Measurements from ENCODE around the gene UNC45A. TPM values are rescaled to one million over a fixed set of nuclear protein-coding genes. Genes with fewer than 3 reads are reported as not detected.
A peak's percentile ranks its signal among the peaks of the same experiment; 100 is the strongest.

The UNC45A gene, protein sequence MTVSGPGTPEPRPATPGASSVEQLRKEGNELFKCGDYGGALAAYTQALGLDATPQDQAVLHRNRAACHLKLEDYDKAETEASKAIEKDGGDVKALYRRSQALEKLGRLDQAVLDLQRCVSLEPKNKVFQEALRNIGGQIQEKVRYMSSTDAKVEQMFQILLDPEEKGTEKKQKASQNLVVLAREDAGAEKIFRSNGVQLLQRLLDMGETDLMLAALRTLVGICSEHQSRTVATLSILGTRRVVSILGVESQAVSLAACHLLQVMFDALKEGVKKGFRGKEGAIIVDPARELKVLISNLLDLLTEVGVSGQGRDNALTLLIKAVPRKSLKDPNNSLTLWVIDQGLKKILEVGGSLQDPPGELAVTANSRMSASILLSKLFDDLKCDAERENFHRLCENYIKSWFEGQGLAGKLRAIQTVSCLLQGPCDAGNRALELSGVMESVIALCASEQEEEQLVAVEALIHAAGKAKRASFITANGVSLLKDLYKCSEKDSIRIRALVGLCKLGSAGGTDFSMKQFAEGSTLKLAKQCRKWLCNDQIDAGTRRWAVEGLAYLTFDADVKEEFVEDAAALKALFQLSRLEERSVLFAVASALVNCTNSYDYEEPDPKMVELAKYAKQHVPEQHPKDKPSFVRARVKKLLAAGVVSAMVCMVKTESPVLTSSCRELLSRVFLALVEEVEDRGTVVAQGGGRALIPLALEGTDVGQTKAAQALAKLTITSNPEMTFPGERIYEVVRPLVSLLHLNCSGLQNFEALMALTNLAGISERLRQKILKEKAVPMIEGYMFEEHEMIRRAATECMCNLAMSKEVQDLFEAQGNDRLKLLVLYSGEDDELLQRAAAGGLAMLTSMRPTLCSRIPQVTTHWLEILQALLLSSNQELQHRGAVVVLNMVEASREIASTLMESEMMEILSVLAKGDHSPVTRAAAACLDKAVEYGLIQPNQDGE
- polyA plus RNA-seq (2013, experiment 1 of 2), result 30.4 TPM
- 28.6 TPM for polyA plus RNA-seq (2013, experiment 2 of 2)

DNA sequence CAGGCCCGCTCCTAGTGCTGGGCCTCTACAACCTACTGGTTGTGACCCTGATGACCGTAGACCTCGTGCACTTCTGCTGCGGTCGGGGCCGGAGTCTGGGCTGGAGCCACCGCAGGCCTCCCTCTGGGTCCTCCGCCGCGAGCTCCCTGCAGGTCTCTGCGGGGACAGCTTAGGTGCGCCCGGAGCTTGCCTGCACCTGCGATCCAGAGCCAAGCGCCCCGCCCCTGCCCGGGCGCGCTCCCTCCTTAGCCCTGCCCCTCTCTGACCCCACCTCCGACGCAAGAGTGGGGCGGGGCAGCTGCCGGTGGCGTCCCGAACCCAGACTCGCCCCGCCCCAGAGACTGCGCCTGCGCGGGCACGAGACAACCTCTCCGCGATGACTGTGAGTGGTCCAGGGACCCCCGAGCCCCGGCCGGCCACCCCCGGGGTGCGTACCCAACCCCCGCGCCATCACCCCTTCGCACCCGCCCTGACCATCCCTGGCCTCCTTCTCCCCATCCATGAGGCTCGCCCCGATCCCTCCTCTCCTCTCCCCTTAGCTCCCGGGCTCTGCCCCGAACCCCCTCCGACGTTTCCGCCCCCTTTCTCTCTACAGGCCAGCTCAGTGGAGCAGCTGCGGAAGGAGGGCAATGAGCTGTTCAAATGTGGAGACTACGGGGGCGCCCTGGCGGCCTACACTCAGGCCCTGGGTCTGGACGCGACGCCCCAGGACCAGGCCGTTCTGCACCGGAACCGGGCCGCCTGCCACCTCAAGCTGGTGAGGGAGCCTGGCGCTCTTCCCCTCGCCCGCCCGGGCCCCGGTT lies at the start of gene UNC45A:
Gene UNC45A (plus strand): TSS at position 337 of the 803 bp plus-strand sequence. CDS start 40 bp downstream, at position 377.
- Histone ChIP-seq H2BK15ac (ENCODE audit: low read depth, poor library complexity, severe bottlenecking) (peak within 1 kb of the TSS; percentile 91), H3K4me2 (ENCODE audit: low read length, poor library complexity, severe bottlenecking) (peak within 1 kb of the TSS; percentile 99), H4K8ac (ENCODE audit: low read length) (peak within 1 kb of the TSS; percentile 79), H2BK12ac (ENCODE audit: low read length in 2 of 2) (peak within 1 kb of the TSS in 1 of 2 experiments; percentile 47), H2BK120ac (ENCODE audit: low read depth, low read length) (no peak within 1 kb of the TSS), H3K4me3 (ENCODE audit: insufficient read depth in 1 of 2, low read depth in 1 of 2, low read length in 2 of 2) (peak within 1 kb of the TSS; percentile 81 to 93), H3K4ac (ENCODE audit: low read depth in 1 of 2, low read length in 2 of 2) (peak within 1 kb of the TSS; percentile 56 to 77), H3K36me3 (ENCODE audit: control insufficient read depth in 1 of 2, insufficient read depth in 2 of 2, low read depth in 1 of 2, low read length in 2 of 2) (peaks cover 21 to 34% of the 10 kb centered on the region in 2 experiments), H2AK5ac (ENCODE audit: low read length, severe bottlenecking) (peak within 1 kb of the TSS; percentile 10), H2AFZ (ENCODE audit: low read depth, low read length) (peak within 1 kb of the TSS; percentile 96), H2BK5ac (ENCODE audit: low read depth, low read length, poor library complexity, severe bottlenecking) (peak within 1 kb of the TSS; percentile 15), H3K18ac (ENCODE audit: low read depth in 1 of 2, low read length in 2 of 2) (peak within 1 kb of the TSS; percentile 61 to 88), H4K91ac (ENCODE audit: low read length) (peak within 1 kb of the TSS; percentile 71), H3K23ac (ENCODE audit: low read length in 2 of 2) (peak within 1 kb of the TSS in 1 of 2 experiments; percentile 57), H3K9me3 (ENCODE audit: control insufficient read depth, low read length) (no peaks in the 10 kb centered on the region), H3K4me1 (ENCODE audit: control insufficient read depth, insufficient read depth, low read depth, low read length) (peaks cover 23% of the 10 kb centered on the region), H3K27ac (ENCODE audit: low read length, poor library complexity, severe bottlenecking) (peak within 1 kb of the TSS; percentile 39), H3K27me3 (ENCODE audit: control insufficient read depth in 1 of 2, insufficient read depth in 1 of 2, low read length in 2 of 2) (no peaks in the 10 kb centered on the region), H3K9ac (ENCODE audit: low read length) (peak within 1 kb of the TSS; percentile 95), H3K14ac (ENCODE audit: low read length in 2 of 2) (peak within 1 kb of the TSS in 1 of 2 experiments; percentile 91), H3K79me1 (replicated peaks; ENCODE audit: low read length, poor library complexity, severe bottlenecking) (peaks cover 33% of the 10 kb centered on the region)
- DNase-seq, result peak; percentile 89
- under 1% methylated on average over 64 of the region's 65 CpGs for WGBS

DNA sequence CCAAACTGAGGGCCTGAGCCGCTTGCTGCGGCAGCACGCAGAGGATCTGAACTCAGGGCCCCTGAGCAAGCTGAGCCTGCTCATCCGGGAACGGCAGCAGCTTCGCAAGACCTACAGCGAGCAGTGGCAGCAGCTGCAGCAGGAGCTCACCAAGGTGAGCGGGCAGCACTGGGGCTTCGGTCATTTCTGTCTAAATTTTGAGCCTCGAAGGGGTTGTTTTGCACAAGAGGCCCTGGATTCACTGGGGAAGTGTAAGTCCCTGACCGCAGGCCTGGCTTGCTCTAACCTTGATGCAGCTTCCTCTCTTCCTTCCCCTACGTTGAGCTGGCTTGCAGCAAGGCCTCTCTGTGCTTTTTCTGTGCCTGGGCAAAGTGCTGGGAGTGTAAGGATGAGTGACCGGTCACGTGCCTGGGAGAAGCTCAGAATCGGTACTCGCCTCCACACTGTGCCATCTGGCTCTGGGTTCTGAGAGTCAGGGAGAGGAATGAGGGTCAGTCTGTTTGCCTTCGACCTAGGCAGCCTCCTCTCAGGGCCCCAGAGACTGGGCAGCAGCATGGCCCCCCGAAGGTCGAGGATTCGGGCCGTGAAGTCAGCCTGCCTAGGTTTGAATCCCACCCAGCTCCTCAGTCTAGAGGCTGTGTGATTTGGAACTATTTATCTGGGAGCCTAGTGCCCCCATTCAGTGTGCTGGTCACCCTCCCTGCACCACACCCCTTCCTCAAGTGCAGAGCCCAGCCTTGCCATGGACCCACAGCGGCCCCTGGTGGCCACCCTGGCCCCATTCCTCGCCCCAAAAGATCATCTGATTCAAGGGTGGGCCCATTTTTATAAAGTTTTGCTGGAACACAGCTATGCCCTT lies 49.4 kb upstream of the UNC45A start:
- peaks cover 45 to 48% of the 10 kb centered on the region in 2 experiments for H3K36me3 ChIP-seq (ENCODE audit: control insufficient read depth in 1 of 2, insufficient read depth in 2 of 2, low read depth in 1 of 2, low read length in 2 of 2)
- peak overlapping the region; percentile 2 to 60 for H3K4ac ChIP-seq (ENCODE audit: low read depth in 1 of 2, low read length in 2 of 2)
- peak overlapping the region; percentile 33 for H2AK5ac ChIP-seq (ENCODE audit: low read length, severe bottlenecking)
- no peaks in the 10 kb centered on the region for H3K9me3 ChIP-seq (ENCODE audit: control insufficient read depth, low read length)
- peak overlapping the region; percentile 56 to 77 for H3K18ac ChIP-seq (ENCODE audit: low read depth in 1 of 2, low read length in 2 of 2)
- H3K27me3 ChIP-seq (ENCODE audit: control insufficient read depth in 1 of 2, insufficient read depth in 1 of 2, low read length in 2 of 2), result no peaks in the 10 kb centered on the region
- peak overlapping the region in 1 of 2 experiments; percentile 86 for H2BK12ac ChIP-seq (ENCODE audit: low read length in 2 of 2)
- H3K27ac ChIP-seq (ENCODE audit: low read length, poor library complexity, severe bottlenecking), result no peak overlapping the region
- peak overlapping the region in 1 of 2 experiments; percentile 78 for H3K4me3 ChIP-seq (ENCODE audit: insufficient read depth in 1 of 2, low read depth in 1 of 2, low read length in 2 of 2)
- peak overlapping the region; percentile 75 for H4K91ac ChIP-seq (ENCODE audit: low read length)
- H3K79me1 ChIP-seq (replicated peaks; ENCODE audit: low read length, poor library complexity, severe bottlenecking), result peaks cover 11% of the 10 kb centered on the region
- DNase-seq, result peak; percentile 64
- no peak overlapping the region for H2BK120ac ChIP-seq (ENCODE audit: low read depth, low read length)
- no peak overlapping the region for H2BK5ac ChIP-seq (ENCODE audit: low read depth, low read length, poor library complexity, severe bottlenecking)
- H2AFZ ChIP-seq (ENCODE audit: low read depth, low read length), result no peak overlapping the region
- H3K4me2 ChIP-seq (ENCODE audit: low read length, poor library complexity, severe bottlenecking), result no peak overlapping the region
- H2BK15ac ChIP-seq (ENCODE audit: low read depth, poor library complexity, severe bottlenecking), result peak overlapping the region; percentile 17
- peaks cover 33% of the 10 kb centered on the region for H3K4me1 ChIP-seq (ENCODE audit: control insufficient read depth, insufficient read depth, low read depth, low read length)
- peak overlapping the region; percentile 93 for H3K9ac ChIP-seq (ENCODE audit: low read length)
- WGBS, result 70% methylated on average over 20 of the region's 23 CpGs
- H3K14ac ChIP-seq (ENCODE audit: low read length in 2 of 2), result no peak overlapping the region
- H4K8ac ChIP-seq (ENCODE audit: low read length), result peak overlapping the region; percentile 82
- H3K23ac ChIP-seq (ENCODE audit: low read length in 2 of 2), result no peak overlapping the region

DNA sequence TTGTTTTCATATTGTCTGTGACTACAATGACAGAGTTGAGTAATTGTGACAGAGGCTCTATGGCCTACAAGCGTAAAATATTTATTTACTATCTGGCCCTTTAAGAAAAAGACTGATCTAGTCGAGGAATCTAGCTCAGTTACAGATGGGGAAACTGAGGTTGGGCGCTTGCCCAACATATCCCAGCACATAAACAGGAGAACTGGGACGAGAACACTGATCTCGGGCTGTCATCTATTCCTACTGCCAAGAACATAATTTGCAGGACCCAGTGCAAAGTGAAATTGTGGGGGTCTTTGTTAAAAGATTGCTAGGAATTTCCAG lies 48.8 kb upstream of the UNC45A start:
- H3K18ac ChIP-seq (ENCODE audit: low read depth in 1 of 2, low read length in 2 of 2), result no peak overlapping the region
- H4K91ac ChIP-seq (ENCODE audit: low read length), result no peak overlapping the region
- H3K4me1 ChIP-seq (ENCODE audit: control insufficient read depth, insufficient read depth, low read depth, low read length), result peaks cover 33% of the 10 kb centered on the region
- no peak overlapping the region for H2AFZ ChIP-seq (ENCODE audit: low read depth, low read length)
- H3K4me3 ChIP-seq (ENCODE audit: insufficient read depth in 1 of 2, low read depth in 1 of 2, low read length in 2 of 2), result peak overlapping the region in 1 of 2 experiments; percentile 7
- no peak overlapping the region for H4K8ac ChIP-seq (ENCODE audit: low read length)
- H3K9me3 ChIP-seq (ENCODE audit: control insufficient read depth, low read length), result no peaks in the 10 kb centered on the region
- peak overlapping the region; percentile 93 for H3K9ac ChIP-seq (ENCODE audit: low read length)
- no peak overlapping the region for H2BK15ac ChIP-seq (ENCODE audit: low read depth, poor library complexity, severe bottlenecking)
- no peaks in the 10 kb centered on the region for H3K27me3 ChIP-seq (ENCODE audit: control insufficient read depth in 1 of 2, insufficient read depth in 1 of 2, low read length in 2 of 2)
- no peak overlapping the region for H3K4me2 ChIP-seq (ENCODE audit: low read length, poor library complexity, severe bottlenecking)
- no peak overlapping the region for H2BK12ac ChIP-seq (ENCODE audit: low read length in 2 of 2)
- H2AK5ac ChIP-seq (ENCODE audit: low read length, severe bottlenecking), result no peak overlapping the region
- H2BK5ac ChIP-seq (ENCODE audit: low read depth, low read length, poor library complexity, severe bottlenecking), result no peak overlapping the region
- no peak overlapping the region for H3K27ac ChIP-seq (ENCODE audit: low read length, poor library complexity, severe bottlenecking)
- H3K79me1 ChIP-seq (replicated peaks; ENCODE audit: low read length, poor library complexity, severe bottlenecking), result peaks cover 10% of the 10 kb centered on the region
- no peak overlapping the region for H3K14ac ChIP-seq (ENCODE audit: low read length in 2 of 2)
- no peak overlapping the region for H2BK120ac ChIP-seq (ENCODE audit: low read depth, low read length)
- no peak overlapping the region for H3K23ac ChIP-seq (ENCODE audit: low read length in 2 of 2)
- no peak for DNase-seq
- WGBS, result 69% methylated on average over 3 of the region's 5 CpGs
- H3K4ac ChIP-seq (ENCODE audit: low read depth in 1 of 2, low read length in 2 of 2), result no peak overlapping the region
- peaks cover 45 to 48% of the 10 kb centered on the region in 2 experiments for H3K36me3 ChIP-seq (ENCODE audit: control insufficient read depth in 1 of 2, insufficient read depth in 2 of 2, low read depth in 1 of 2, low read length in 2 of 2)
